Peyer's patch (tissue), 4 donors: Measurements from ENCODE around the gene KCNK10.

Experiments
- CTCF ChIP-seq, 6 experiments: fragments of 450-650 bp in 4 of 6; fragments of 200-600 bp in 2 of 6; sonication (generic) in 1 of 6; IDR thresholded peaks; one replicate each; pipeline ENCODE4 v1.5.1; 2017 to 2019; ENCODE audit warnings: antibody characterized with exemption in 6 of 6, mild to moderate bottlenecking in 3 of 6, moderate library complexity in 1 of 6
- POLR2A ChIP-seq, 2 donors: fragments of 450-650 bp; IDR thresholded peaks; one replicate each; pipeline ENCODE4 v1.5.1; 2017; ENCODE audit warnings: antibody characterized with exemption in 2 of 2, mild to moderate bottlenecking in 2 of 2, moderate library complexity in 2 of 2

DNA sequence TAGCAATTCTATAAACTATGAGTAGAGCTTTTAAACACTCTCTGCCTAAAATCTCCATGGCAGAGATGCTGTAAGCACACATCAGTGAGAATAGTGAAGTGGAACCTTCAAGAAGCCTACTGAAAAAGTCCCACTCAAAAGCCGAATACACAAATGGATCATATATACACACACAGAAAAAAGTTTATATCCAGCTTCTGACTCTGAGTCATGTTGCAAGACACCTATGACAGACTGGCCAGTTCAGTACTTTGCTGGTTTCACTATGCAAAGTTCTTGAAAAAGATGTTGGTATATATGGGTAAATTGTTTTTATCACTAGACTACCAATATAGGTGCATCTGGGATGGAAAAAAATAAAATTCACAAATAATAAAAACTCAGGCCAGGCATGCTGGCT lies 126.1 kb downstream of the KCNK10 start:
- TF ChIP-seq CTCF (IDR thresholded peaks at IDR 0.05): no peak
- no peak for TF ChIP-seq POLR2A (IDR thresholded peaks at IDR 0.05)
